Epithelial cell of esophagus (primary cell): ENCODE data around the gene MNAT1.

Experiments
- DNase-seq: peaks from one replicate; pipeline ENCODE4 v3.0.0; 2010; ENCODE audit warnings: low read depth
- H3K4me3 ChIP-seq: 2 replicates; pipeline ENCODE4 v1.5.1; 2011; ENCODE audit warnings: mild to moderate bottlenecking, low read length, control low read depth
- CTCF ChIP-seq: IDR thresholded peaks from 2 replicates; pipeline ENCODE4 v1.5.1; 2011; ENCODE audit warnings: low read depth, mild to moderate bottlenecking, low read length, control low read depth, inconsistent platforms; ENCODE audit not compliant: insufficient read depth; ENCODE audit errors: missing control alignments

Gene MNAT1

GRCh38 chr14:60935319-60935718 is 200.8 kb downstream of the MNAT1 start:
- no peak for DNase-seq
- no peak for TF ChIP-seq CTCF

GRCh38 chr14:60943637-60944032 is 209.1 kb downstream of the MNAT1 start:
- TF ChIP-seq CTCF, result no peak
- DNase-seq, result no peak
- no peak overlapping the region for H3K4me3 ChIP-seq

More at GRCh38 chr14:60935319-60935718, 200.8 kb downstream of the MNAT1 start:
- H3K4me3 ChIP-seq, result no peak overlapping the region

GRCh38 chr14:60944204-60944603 is 209.6 kb downstream of the MNAT1 start:
- DNase-seq, result no peak
- TF ChIP-seq CTCF, result no peak
- H3K4me3 ChIP-seq, result no peak overlapping the region

GRCh38 chr14:60945984-60946383 is 211.4 kb downstream of the MNAT1 start:
- DNase-seq, result no peak
- no peak overlapping the region for H3K4me3 ChIP-seq
- no peak for TF ChIP-seq CTCF

GRCh38 chr14:60946773-60947172 is 212.2 kb downstream of the MNAT1 start:
- H3K4me3 ChIP-seq, result no peak overlapping the region
- no peak for TF ChIP-seq CTCF
- DNase-seq, result no peak

GRCh38 chr14:60951776-60952435 is 217.3 kb downstream of the MNAT1 start:
- no peak overlapping the region for H3K4me3 ChIP-seq
- DNase-seq, result no peak
- TF ChIP-seq CTCF, result no peak

- TF ChIP-seq CTCF, result no peak
- no peak for DNase-seq
- no peak overlapping the region for H3K4me3 ChIP-seq
These were observed 221.6 kb downstream of the MNAT1 start for GRCh38 chr14:60956202-60956601.
